Activated CD8-positive, alpha-beta T cell treated with anti-CD3 and anti-CD28 coated beads for 36 hours (primary cell): ENCODE results near the gene MPP4. TPM values are rescaled to one million over a fixed set of nuclear protein-coding genes. Genes with fewer than 3 reads are reported as not detected.

Source experiments
- ATAC-seq: fragments of 200-7000 bp; cut with Tn5 transposase; one replicate; pipeline ENCODE4 v1.10.0; 2021; ENCODE audit warnings: mild to moderate bottlenecking, moderate library complexity
- CTCF ChIA-PET: fragments of 350-600 bp; sonication (Branson Sonifier 250); formaldehyde crosslinking; loops from one replicate; lab custom pipeline; 2021; ENCODE audit warnings: antibody characterized with exemption; lab: Charles Lee
- POLR2A ChIA-PET: fragments of 350-600 bp; sonication (Branson Sonifier 250); formaldehyde crosslinking; loops from one replicate; lab custom pipeline; 2021; ENCODE audit warnings: antibody characterized with exemption; lab: Charles Lee
- DNase-seq: peaks from one replicate; pipeline ENCODE4 v3.0.0-alpha.2; 2020
- H3K27ac Mint-ChIP-seq: one replicate; pipeline ENCODE4 v1.8.0; 2021; ENCODE audit warnings: mild to moderate bottlenecking, mixed read lengths
- H3K27me3 Mint-ChIP-seq: one replicate; pipeline ENCODE4 v1.8.0; 2021; ENCODE audit warnings: mixed read lengths
- H3K36me3 Mint-ChIP-seq: one replicate; pipeline ENCODE4 v1.8.0; 2021; ENCODE audit warnings: low read depth, mixed read lengths
- H3K4me1 Mint-ChIP-seq: one replicate; pipeline ENCODE4 v1.8.0; 2021; ENCODE audit warnings: low read depth, mixed read lengths
- H3K4me3 Mint-ChIP-seq: one replicate; pipeline ENCODE4 v1.8.0; 2021; ENCODE audit warnings: mild to moderate bottlenecking, moderate library complexity, mixed read lengths
- H3K9me3 Mint-ChIP-seq: one replicate; pipeline ENCODE4 v1.8.0; 2021; ENCODE audit warnings: mixed read lengths
- intact Hi-C: fragments of 100-400 bp; cut with micrococcal nuclease; formaldehyde crosslinking; loops from one replicate; pipeline ENCODE4 v1.10.0; 2022
- total RNA-seq, 2 experiments: library from RNA; stranded (reverse); gene quantifications; one replicate each; pipeline ENCODE4 v1.2.3, GENCODE V29; 2021
- TF ChIP-seq, protein P1 (sequence below): fragments of 200-600 bp; IDR thresholded peaks from one replicate; pipeline ENCODE4 v1.8.0; 2022; ENCODE audit warnings: antibody characterized with exemption, mild to moderate bottlenecking

MPP4 gene
- total RNA-seq, 2 experiments from 2014 or later = not detected

DNA sequence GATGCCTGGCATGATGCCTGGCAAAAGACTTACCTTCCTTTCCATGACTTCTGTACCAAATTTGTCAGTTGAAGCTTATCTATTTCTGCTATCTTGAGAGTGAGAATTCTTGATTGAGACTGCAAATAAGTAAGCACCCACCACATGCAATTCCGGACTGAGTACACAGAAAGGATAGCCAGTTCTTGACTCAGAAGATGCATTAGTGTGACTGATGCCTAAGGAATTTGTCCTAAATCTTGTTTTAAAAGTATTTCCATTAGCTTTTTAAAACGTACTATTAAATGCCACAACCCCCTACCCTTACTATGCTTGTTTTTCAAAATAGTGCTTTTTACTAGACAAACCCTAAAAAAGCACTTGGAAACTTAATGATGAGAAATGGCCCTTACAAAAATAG lies 545 bp downstream of the MPP4 start:
- Mint-ChIP-seq H3K9me3 (no peaks in the 10 kb centered on the region), H3K4me3 (no peak overlapping the region), H3K27me3 (no peaks in the 10 kb centered on the region), H3K36me3 (peaks cover 2% of the 10 kb centered on the region), H3K27ac (no peak overlapping the region), H3K4me1 (peaks cover 6% of the 10 kb centered on the region)
- intact Hi-C loops = no loop called here
- ChIA-PET POLR2A (no interaction called here), CTCF (no interaction called here)
- TF ChIP-seq, protein P1, sequence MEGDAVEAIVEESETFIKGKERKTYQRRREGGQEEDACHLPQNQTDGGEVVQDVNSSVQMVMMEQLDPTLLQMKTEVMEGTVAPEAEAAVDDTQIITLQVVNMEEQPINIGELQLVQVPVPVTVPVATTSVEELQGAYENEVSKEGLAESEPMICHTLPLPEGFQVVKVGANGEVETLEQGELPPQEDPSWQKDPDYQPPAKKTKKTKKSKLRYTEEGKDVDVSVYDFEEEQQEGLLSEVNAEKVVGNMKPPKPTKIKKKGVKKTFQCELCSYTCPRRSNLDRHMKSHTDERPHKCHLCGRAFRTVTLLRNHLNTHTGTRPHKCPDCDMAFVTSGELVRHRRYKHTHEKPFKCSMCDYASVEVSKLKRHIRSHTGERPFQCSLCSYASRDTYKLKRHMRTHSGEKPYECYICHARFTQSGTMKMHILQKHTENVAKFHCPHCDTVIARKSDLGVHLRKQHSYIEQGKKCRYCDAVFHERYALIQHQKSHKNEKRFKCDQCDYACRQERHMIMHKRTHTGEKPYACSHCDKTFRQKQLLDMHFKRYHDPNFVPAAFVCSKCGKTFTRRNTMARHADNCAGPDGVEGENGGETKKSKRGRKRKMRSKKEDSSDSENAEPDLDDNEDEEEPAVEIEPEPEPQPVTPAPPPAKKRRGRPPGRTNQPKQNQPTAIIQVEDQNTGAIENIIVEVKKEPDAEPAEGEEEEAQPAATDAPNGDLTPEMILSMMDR = no peak
- no peak for ATAC-seq
- DNase-seq = no peak

DNA sequence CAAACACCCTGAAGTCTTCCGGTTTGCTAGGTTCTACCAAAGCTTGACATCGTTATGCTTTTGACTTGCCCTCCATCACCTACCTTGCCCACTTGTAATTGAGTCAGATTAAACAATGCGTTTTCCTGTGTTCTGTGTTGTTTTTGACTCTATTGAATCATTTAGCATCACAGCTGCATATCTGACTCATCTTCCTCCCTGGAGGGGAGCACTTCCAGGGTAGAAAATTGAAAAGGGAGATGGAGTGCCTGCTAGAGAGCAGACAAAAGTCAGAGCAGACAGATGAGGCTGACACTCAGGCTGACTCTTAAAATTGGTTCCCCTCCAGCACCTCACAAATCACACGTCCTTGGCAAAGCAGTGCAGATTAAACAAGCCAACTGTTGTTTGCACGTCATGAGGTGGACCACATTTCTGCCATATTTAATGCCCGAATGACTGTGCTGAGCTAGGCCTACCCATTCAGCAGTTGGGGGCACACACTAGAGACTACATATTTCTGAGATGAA lies 2.2 kb downstream of the MPP4 start:
- ChIA-PET POLR2A (interaction anchor here (1.2 to 1.3 kb wide), 2 partner anchors 11 to 20 kb away, joined by 3 read pairs; no protein-coding TSS in a partner anchor), CTCF (no interaction called here)
- TF ChIP-seq, protein P1 = no peak
- no peaks in the 10 kb centered on the region for H3K27me3 Mint-ChIP-seq
- no peaks in the 10 kb centered on the region for H3K9me3 Mint-ChIP-seq
- H3K4me3 Mint-ChIP-seq = no peak overlapping the region
- DNase-seq (no peak), ATAC-seq (no peak)
- no peak overlapping the region for H3K27ac Mint-ChIP-seq
- intact Hi-C loops = no loop called here
- H3K36me3 Mint-ChIP-seq = no peaks in the 10 kb centered on the region
- H3K4me1 Mint-ChIP-seq = peaks cover 6% of the 10 kb centered on the region

DNA sequence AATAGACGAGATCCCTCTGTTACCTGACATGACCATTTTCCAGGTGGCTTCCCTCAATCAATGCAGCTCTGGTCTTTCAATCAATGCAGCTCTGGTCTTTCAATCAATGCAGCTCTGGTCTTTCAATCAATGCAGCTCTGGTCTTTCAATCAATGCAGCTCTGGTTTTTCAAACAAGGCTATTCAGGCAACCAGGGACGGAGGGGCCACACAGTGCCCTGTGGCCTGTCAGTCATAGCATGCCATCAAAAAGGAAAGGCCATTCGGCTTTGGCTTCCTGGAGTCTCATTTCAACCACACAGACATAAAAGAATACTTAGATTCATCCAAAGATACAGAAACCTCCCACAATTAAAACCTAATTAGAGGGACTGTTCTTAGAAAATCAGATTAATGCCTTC lies 13.3 kb downstream of the MPP4 start:
- TF ChIP-seq, protein P1 = no peak
- intact Hi-C loops = no loop called here
- ATAC-seq = no peak

DNA sequence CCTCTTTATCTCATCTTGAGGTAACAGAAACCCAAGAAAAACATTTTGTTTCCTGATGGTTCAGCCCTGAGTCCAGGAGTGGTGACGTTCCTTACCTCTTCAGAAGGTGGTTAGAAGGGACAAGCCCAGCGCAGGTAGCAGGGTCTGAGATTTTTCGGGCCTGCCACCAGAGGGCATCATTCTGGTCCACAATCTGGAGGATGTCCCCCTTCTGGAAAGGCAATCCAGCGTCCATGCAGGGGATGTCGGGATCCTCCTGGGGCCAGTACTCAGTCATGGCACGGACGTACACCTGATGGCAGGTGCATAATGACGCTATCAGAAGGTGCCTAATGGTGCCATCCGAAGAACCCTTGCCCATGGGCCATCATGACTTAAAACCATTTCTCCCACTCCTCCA lies 17.7 kb downstream of the MPP4 start:
- Mint-ChIP-seq H3K4me1 (no peaks in the 10 kb centered on the region), H3K27me3 (peaks cover 6% of the 10 kb centered on the region), H3K4me3 (no peak overlapping the region), H3K9me3 (no peaks in the 10 kb centered on the region), H3K27ac (no peak overlapping the region), H3K36me3 (no peaks in the 10 kb centered on the region)
- TF ChIP-seq, protein P1 = peak; percentile 26
- ATAC-seq = no peak
- intact Hi-C loops = no loop called here
- ChIA-PET CTCF (interaction anchor here (1.7 kb wide), 1 partner anchor 13 kb away, joined by 5 read pairs; no protein-coding TSS in a partner anchor), POLR2A (no interaction called here)
- DNase-seq = peak; percentile 19

More for the DNA sequence above, 13.3 kb downstream of the MPP4 start:
- ChIA-PET CTCF (interaction anchor here (0.8 kb wide), 1 partner anchor 28 kb away, joined by 4 read pairs; no protein-coding TSS in a partner anchor), POLR2A (interaction anchor here (1.2 kb wide), 1 partner anchor 10 kb away, joined by 3 read pairs; no protein-coding TSS in a partner anchor)
- Mint-ChIP-seq H3K4me3 (no peak overlapping the region), H3K4me1 (no peaks in the 10 kb centered on the region), H3K27me3 (peaks cover 6% of the 10 kb centered on the region), H3K9me3 (no peaks in the 10 kb centered on the region), H3K27ac (no peak overlapping the region), H3K36me3 (no peaks in the 10 kb centered on the region)
- no peak for DNase-seq

DNA sequence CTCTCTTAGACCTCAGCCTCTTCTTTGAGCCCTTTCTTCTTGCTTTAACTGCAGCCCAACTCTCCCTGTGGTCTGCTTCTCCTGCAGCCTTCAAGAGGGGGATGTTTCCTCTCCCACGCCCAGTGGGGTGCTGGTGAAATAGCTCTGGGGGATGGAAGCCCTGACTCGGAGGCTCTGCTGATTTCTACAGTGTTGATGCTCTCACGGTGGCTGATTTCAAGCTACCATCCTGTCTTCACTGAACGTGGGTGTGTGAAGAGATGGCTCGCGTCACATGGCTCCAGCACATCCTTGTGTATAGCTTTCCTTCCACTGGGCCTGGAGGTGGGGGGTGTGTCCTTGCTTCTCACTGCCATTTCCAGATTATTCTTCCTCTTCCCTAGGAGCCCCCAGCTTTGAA lies 20.0 kb downstream of the MPP4 start:
- Mint-ChIP-seq H3K9me3 (no peaks in the 10 kb centered on the region), H3K27ac (no peak overlapping the region), H3K4me3 (no peak overlapping the region), H3K36me3 (no peaks in the 10 kb centered on the region), H3K27me3 (peaks cover 4% of the 10 kb centered on the region), H3K4me1 (no peaks in the 10 kb centered on the region)
- DNase-seq (no peak), ATAC-seq (no peak)
- intact Hi-C loops = no loop called here
- ChIA-PET CTCF (no interaction called here), POLR2A (no interaction called here)
- TF ChIP-seq, protein P1 = no peak
